ENCODE measurements around the gene ODC1.
A peak's percentile ranks its signal among the peaks of the same experiment; 100 is the strongest.

ODC1 gene

GRCh38 chr2:10433947-10434885, 13.9 kb downstream of the ODC1 start:
- no peak for DNase-seq (ENCODE audit: low spot score)

- no peak for DNase-seq (ENCODE audit: low spot score)
Measured at GRCh38 chr2:10433264-10433946, 14.7 kb downstream of the ODC1 start.

- peak; percentile 35 for DNase-seq (ENCODE audit: low spot score)
Measured at GRCh38 chr2:10432311-10433181, 15.6 kb downstream of the ODC1 start.

GRCh38 chr2:10431797-10432196, 16.3 kb downstream of the ODC1 start:
- DNase-seq (ENCODE audit: low spot score): no peak

GRCh38 chr2:10430886-10431622, 17.1 kb downstream of the ODC1 start:
- DNase-seq (ENCODE audit: low spot score): no peak

- DNase-seq (ENCODE audit: low spot score): no peak
Measured at GRCh38 chr2:10428924-10429323, 19.2 kb downstream of the ODC1 start.

- DNase-seq (ENCODE audit: low spot score): no peak
Measured at GRCh38 chr2:10428355-10428754, 19.8 kb downstream of the ODC1 start.

- DNase-seq (ENCODE audit: low spot score): no peak
Measured at GRCh38 chr2:10427618-10427949, 20.5 kb downstream of the ODC1 start.

- no peak for DNase-seq (ENCODE audit: low spot score)
Measured at GRCh38 chr2:10426726-10427617, 21.2 kb downstream of the ODC1 start.

- no peak for DNase-seq (ENCODE audit: low spot score)
Measured at GRCh38 chr2:10425699-10426098, 22.4 kb downstream of the ODC1 start.

GRCh38 chr2:10424916-10425505, 23.1 kb downstream of the ODC1 start:
- no peak for DNase-seq (ENCODE audit: low spot score)

- DNase-seq (ENCODE audit: low spot score): no peak
Measured at GRCh38 chr2:10424051-10424450, 24.1 kb downstream of the ODC1 start.

- DNase-seq (ENCODE audit: low spot score): no peak
Measured at GRCh38 chr2:10423400-10423774, 24.7 kb downstream of the ODC1 start.

- no peak for DNase-seq (ENCODE audit: low spot score)
Measured at GRCh38 chr2:10422732-10423399, 25.3 kb downstream of the ODC1 start.

- DNase-seq (ENCODE audit: low spot score): no peak
Measured at GRCh38 chr2:10422251-10422650, 25.9 kb downstream of the ODC1 start.

- DNase-seq (ENCODE audit: low spot score): no peak
Measured at GRCh38 chr2:10419553-10420257, 28.4 kb downstream of the ODC1 start.

- no peak for DNase-seq (ENCODE audit: low spot score)
Measured at GRCh38 chr2:10417551-10418335, 30.4 kb downstream of the ODC1 start.

- DNase-seq (ENCODE audit: low spot score): no peak
Measured at GRCh38 chr2:10415640-10416039, 32.5 kb downstream of the ODC1 start.
